AG08396 (cell line): Measurements from ENCODE around the gene PRDM8.
A peak's percentile ranks its signal among the peaks of the same experiment; 100 is the strongest.

ENCODE experiments used
- DNase-seq: peaks from one replicate; pipeline ENCODE4 v3.0.0; 2012; ENCODE audit warnings: low spot score, mixed read lengths

Gene PRDM8

GRCh38 chr4:80184053-80184824 lies 13.1 kb upstream of the PRDM8 start:
- DNase-seq = peak; percentile 95

- DNase-seq = no peak
These were observed 12.2 kb upstream of the PRDM8 start for GRCh38 chr4:80184825-80185756.

- DNase-seq = no peak
These were observed 11.3 kb upstream of the PRDM8 start for GRCh38 chr4:80185787-80186548.

GRCh38 chr4:80186676-80187075 lies 10.6 kb upstream of the PRDM8 start:
- no peak for DNase-seq

- DNase-seq = no peak
These were observed 9.6 kb upstream of the PRDM8 start for GRCh38 chr4:80187677-80188076.

GRCh38 chr4:80188457-80188800 lies 8.9 kb upstream of the PRDM8 start:
- DNase-seq = no peak

- DNase-seq = no peak
These were observed 8.4 kb upstream of the PRDM8 start for GRCh38 chr4:80188801-80189458.

- no peak for DNase-seq
These were observed 7.7 kb upstream of the PRDM8 start for GRCh38 chr4:80189581-80189955.

- DNase-seq = no peak
These were observed 7.2 kb upstream of the PRDM8 start for GRCh38 chr4:80189956-80190677.

- no peak for DNase-seq
These were observed 4.9 kb upstream of the PRDM8 start for GRCh38 chr4:80192252-80192866.

- DNase-seq = peak; percentile 70
These were observed 4.4 kb upstream of the PRDM8 start for GRCh38 chr4:80192937-80193336.

- no peak for DNase-seq
These were observed 1.7 kb upstream of the PRDM8 start for GRCh38 chr4:80195441-80196140.

- no peak for DNase-seq
These were observed 913 bp upstream of the PRDM8 start for GRCh38 chr4:80196259-80196921.

GRCh38 chr4:80197601-80198440 lies 518 bp downstream of the PRDM8 start:
- no peak for DNase-seq

GRCh38 chr4:80198441-80198837 lies 1.1 kb downstream of the PRDM8 start:
- no peak for DNase-seq

GRCh38 chr4:80199004-80199560 lies 1.8 kb downstream of the PRDM8 start:
- no peak for DNase-seq

- no peak for DNase-seq
These were observed 2.6 kb downstream of the PRDM8 start for GRCh38 chr4:80199947-80200346.
